ENCODE results near the gene HGFAC. TPM values are rescaled to one million over a fixed set of nuclear protein-coding genes. Genes with fewer than 3 reads are reported as not detected.

HGFAC gene
- total and polyA plus RNA-seq, 2 of the 13 experiments (the other 11 are each of a cell fraction or from before 2014, with no cell fraction given), result 8.5 to 63.6 TPM

DNA sequence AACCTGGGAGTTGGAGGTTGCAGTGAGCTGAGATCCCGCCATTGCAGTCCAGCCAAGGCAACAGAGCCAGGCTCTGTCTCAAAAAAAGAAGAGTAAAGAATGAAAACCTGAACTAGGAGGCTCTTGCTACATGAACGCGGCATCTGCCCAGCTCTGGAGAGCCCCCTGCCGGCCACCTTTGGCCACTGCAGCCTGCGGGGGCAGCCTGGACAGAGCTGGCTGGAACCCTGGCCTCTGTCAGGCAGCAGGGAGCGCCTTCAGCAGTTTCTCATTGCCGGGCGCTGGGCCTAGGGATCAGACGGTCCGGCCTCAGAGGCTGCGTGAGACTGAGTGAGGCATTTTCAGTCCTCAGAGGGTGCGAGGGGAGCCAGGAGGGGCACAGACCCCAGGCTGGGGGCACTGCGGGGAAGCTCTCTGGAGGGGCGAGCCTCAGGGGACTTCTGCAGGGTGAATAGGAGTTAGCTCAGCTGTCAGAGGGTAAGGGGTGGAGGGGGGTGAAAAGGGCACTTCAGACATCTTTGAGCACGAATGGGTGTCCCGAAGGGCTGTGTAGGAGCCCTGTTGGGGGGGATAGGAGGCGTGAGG, 38.9 kb downstream of the HGFAC start (continued):
- TF ChIP-seq, protein P1, sequence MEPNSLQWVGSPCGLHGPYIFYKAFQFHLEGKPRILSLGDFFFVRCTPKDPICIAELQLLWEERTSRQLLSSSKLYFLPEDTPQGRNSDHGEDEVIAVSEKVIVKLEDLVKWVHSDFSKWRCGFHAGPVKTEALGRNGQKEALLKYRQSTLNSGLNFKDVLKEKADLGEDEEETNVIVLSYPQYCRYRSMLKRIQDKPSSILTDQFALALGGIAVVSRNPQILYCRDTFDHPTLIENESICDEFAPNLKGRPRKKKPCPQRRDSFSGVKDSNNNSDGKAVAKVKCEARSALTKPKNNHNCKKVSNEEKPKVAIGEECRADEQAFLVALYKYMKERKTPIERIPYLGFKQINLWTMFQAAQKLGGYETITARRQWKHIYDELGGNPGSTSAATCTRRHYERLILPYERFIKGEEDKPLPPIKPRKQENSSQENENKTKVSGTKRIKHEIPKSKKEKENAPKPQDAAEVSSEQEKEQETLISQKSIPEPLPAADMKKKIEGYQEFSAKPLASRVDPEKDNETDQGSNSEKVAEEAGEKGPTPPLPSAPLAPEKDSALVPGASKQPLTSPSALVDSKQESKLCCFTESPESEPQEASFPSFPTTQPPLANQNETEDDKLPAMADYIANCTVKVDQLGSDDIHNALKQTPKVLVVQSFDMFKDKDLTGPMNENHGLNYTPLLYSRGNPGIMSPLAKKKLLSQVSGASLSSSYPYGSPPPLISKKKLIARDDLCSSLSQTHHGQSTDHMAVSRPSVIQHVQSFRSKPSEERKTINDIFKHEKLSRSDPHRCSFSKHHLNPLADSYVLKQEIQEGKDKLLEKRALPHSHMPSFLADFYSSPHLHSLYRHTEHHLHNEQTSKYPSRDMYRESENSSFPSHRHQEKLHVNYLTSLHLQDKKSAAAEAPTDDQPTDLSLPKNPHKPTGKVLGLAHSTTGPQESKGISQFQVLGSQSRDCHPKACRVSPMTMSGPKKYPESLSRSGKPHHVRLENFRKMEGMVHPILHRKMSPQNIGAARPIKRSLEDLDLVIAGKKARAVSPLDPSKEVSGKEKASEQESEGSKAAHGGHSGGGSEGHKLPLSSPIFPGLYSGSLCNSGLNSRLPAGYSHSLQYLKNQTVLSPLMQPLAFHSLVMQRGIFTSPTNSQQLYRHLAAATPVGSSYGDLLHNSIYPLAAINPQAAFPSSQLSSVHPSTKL (CRISPR knock-in tag; IDR thresholded peaks at IDR 0.05), result no peak
- TF ChIP-seq THAP11 (CRISPR knock-in tag; IDR thresholded peaks at IDR 0.05), result 0 out of 2 replicates have a peak, but pooled peaks have one; percentile 24
- no peak for TF ChIP-seq ZNF263 (CRISPR knock-in tag; IDR thresholded peaks at IDR 0.05)
- TF ChIP-seq ZNF354B (CRISPR knock-in tag; IDR thresholded peaks at IDR 0.05), result no peak
- TF ChIP-seq, protein P2, sequence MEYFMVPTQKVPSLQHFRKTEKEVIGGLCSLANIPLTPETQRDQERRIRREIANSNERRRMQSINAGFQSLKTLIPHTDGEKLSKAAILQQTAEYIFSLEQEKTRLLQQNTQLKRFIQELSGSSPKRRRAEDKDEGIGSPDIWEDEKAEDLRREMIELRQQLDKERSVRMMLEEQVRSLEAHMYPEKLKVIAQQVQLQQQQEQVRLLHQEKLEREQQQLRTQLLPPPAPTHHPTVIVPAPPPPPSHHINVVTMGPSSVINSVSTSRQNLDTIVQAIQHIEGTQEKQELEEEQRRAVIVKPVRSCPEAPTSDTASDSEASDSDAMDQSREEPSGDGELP (IDR thresholded peaks at IDR 0.05; ENCODE audit: borderline replicate concordance, low read depth), result no peak
- TF ChIP-seq TAF1 (CRISPR knock-in tag; IDR thresholded peaks at IDR 0.05), result no peak
- TF ChIP-seq CBX1 (IDR thresholded peaks at IDR 0.05; ENCODE audit: low read depth), result no peak
- TF ChIP-seq ZNF703 (CRISPR knock-in tag; IDR thresholded peaks at IDR 0.05; ENCODE audit: borderline replicate concordance), result no peak
- no peak for TF ChIP-seq TEAD2 (CRISPR knock-in tag; IDR thresholded peaks at IDR 0.05)
- no peak for TF ChIP-seq TBX3 (IDR thresholded peaks at IDR 0.05; ENCODE audit: borderline replicate concordance)
- no peak for TF ChIP-seq ZNF143 (CRISPR knock-in tag; IDR thresholded peaks at IDR 0.05)
- peak; percentile 17; the same call in 1 of the 2 replicates for TF ChIP-seq CEBPG (CRISPR knock-in tag; IDR thresholded peaks at IDR 0.05)
- TF ChIP-seq ZFP90 (CRISPR knock-in tag; IDR thresholded peaks at IDR 0.05; ENCODE audit: borderline replicate concordance), result no peak
- TF ChIP-seq ZNF33A (CRISPR knock-in tag; IDR thresholded peaks at IDR 0.05; ENCODE audit: borderline replicate concordance), result no peak
- no peak for TF ChIP-seq ZNF160 (CRISPR knock-in tag; IDR thresholded peaks at IDR 0.05)
- TF ChIP-seq ZNF670 (CRISPR knock-in tag; IDR thresholded peaks at IDR 0.05; ENCODE audit: borderline replicate concordance), result no peak
- no peak for TF ChIP-seq MATR3 (CRISPR knock-in tag; IDR thresholded peaks at IDR 0.05)
- TF ChIP-seq HNRNPL (IDR thresholded peaks at IDR 0.05; ENCODE audit: low read depth, low read length), result 0 out of 2 replicates have a peak, but pooled peaks have one; percentile 28
- no peak for TF ChIP-seq DR1 (CRISPR knock-in tag; IDR thresholded peaks at IDR 0.05)
- no peak for TF ChIP-seq HOXA9 (CRISPR knock-in tag; IDR thresholded peaks at IDR 0.05; ENCODE audit: borderline replicate concordance)
- no peak for TF ChIP-seq ZNF274 (CRISPR knock-in tag; IDR thresholded peaks at IDR 0.05)
- TF ChIP-seq MXD1 (CRISPR knock-in tag; IDR thresholded peaks at IDR 0.05), result no peak
- TF ChIP-seq MXD4 (CRISPR knock-in tag; IDR thresholded peaks at IDR 0.05), result no peak
- no peak for TF ChIP-seq GATA4 (IDR thresholded peaks at IDR 0.05; ENCODE audit: borderline replicate concordance, low read depth)
- peak; percentile 65 for TF ChIP-seq ZNF777 (CRISPR knock-in tag; IDR thresholded peaks at IDR 0.05)
- TF ChIP-seq ZNF484 (CRISPR knock-in tag; IDR thresholded peaks at IDR 0.05; ENCODE audit: borderline replicate concordance, low read depth), result no peak

Measured in HepG2 (cell line).